Transverse colon (tissue), 4 donors: Measurements from ENCODE around the gene ANKS3. TPM values are rescaled to one million over a fixed set of nuclear protein-coding genes. Genes with fewer than 3 reads are reported as not detected.

ENCODE experiments used
- DNase-seq: peaks from one replicate; pipeline ENCODE4 v3.0.0-alpha.2; 2019
- H3K27ac ChIP-seq, 4 donors: fragments of 200-600 bp; sonication (generic); 2 replicates each; pipeline ENCODE4 v1.5.1; 2016 to 2018; ENCODE audit warnings: inconsistent platforms in 4 of 4
- H3K27me3 ChIP-seq: fragments of 200-600 bp; sonication (generic); 2 replicates; pipeline ENCODE4 v1.5.1; 2017; ENCODE audit warnings: inconsistent platforms
- H3K36me3 ChIP-seq, 4 donors: fragments of 200-600 bp; sonication (generic); 2 replicates each; pipeline ENCODE4 v1.5.1; 2017 to 2019; ENCODE audit warnings: inconsistent platforms in 4 of 4
- H3K4me1 ChIP-seq, 4 donors: fragments of 200-600 bp; sonication (generic); 2 replicates each; pipeline ENCODE4 v1.5.1; 2017 to 2020; ENCODE audit warnings: inconsistent platforms in 4 of 4
- H3K4me3 ChIP-seq, 4 donors: fragments of 200-600 bp; sonication (generic); 1 replicate in 1 of 4; 2 replicates in 3 of 4; pipeline versions ENCODE4 v1.5.1 to v1.6.1; 2017 to 2019; ENCODE audit warnings: inconsistent platforms in 4 of 4
- H3K9me3 ChIP-seq, 2 donors: fragments of 200-600 bp; sonication (generic); 2 replicates each; pipeline ENCODE4 v1.5.1; 2017 to 2019; ENCODE audit warnings: inconsistent platforms in 2 of 2
- CTCF ChIP-seq, 5 experiments: fragments of 200-600 bp in 3 of 5; fragments of 450-650 bp in 2 of 5; sonication (generic) in 3 of 5; IDR thresholded peaks; 1 replicate in 2 of 5; 2 replicates in 3 of 5; pipeline ENCODE4 v1.5.1; 2016 to 2017; ENCODE audit warnings: antibody characterized with exemption in 5 of 5, inconsistent platforms in 3 of 5, mild to moderate bottlenecking in 2 of 5, moderate library complexity in 1 of 5
- EP300 ChIP-seq: sonication (generic); formaldehyde crosslinking; IDR thresholded peaks from one replicate; pipeline ENCODE4 v1.6.1; 2017; ENCODE audit warnings: antibody characterized with exemption, low read depth
- POLR2A ChIP-seq: fragments of 450-650 bp; IDR thresholded peaks from one replicate; pipeline ENCODE4 v1.6.1; 2016; ENCODE audit warnings: antibody characterized with exemption, mild to moderate bottlenecking, moderate library complexity
- POLR2AphosphoS5 ChIP-seq, 3 donors: sonication (generic); formaldehyde crosslinking; IDR thresholded peaks; one replicate each; pipeline ENCODE4 v1.6.1; 2016; ENCODE audit warnings: antibody characterized with exemption in 3 of 3
- WGBS, 2 donors: methylation state at CpG; one replicate each; pipeline ENCODE4 v1.1.5; 2018; ENCODE audit warnings: low coverage in 1 of 2; 5-methylcytosine and 5-hydroxymethylcytosine counted together
- in situ Hi-C, 4 donors: fragments of 200-750 bp; cut with MboI; loops; one replicate each; pipeline versions ENCODE4 v1.15.0 to v1.15.1; 2017; ENCODE audit warnings: low sequenced_read_pairs in 3 of 4, low pct_ligation_motif_present in 1 of 4, low pct_unique_long_range_greater_than_20kb in 1 of 4
- intact Hi-C: fragments of 100-400 bp; cut with DNase I; formaldehyde crosslinking; loops from one replicate; pipeline ENCODE4 v1.15.1; 2023; ENCODE audit warnings: low total_unique reads
- total RNA-seq, 4 donors: library from RNA; depleted of rRNA; stranded (reverse); fragments of >200 nt; gene quantifications; one replicate each; pipeline ENCODE4 v1.1.0, GENCODE V29; 2016

Gene ANKS3
- total RNA-seq, 4 donors from 2014 or later, result 14.9 to 38.4 (median 25.0) TPM

DNA sequence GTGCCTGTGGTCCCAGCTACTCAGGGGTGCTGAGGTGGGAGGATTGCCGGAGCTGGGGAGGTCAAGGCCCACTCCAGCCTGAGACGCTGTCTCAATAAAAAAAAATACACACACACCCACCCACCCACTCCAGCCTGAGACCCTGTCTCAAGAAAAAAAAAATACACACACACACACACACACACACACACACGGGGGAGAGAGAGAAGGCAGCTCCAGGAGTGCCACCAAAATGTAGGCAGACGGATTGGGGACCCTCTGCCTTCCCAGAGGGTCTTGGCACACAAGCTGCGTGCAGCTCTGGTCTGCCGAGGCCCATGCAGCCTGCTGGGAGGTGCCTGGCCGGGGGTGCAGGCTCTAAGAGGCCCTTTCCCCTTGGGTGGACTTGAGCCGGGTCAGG is 46.7 kb downstream of the ANKS3 start:
- H3K4me1 ChIP-seq, result peaks cover 2 to 5% (median 4%) of the 10 kb centered on the region in 4 donors
- H3K36me3 ChIP-seq, result peaks cover 0 to 20% (median 5%) of the 10 kb centered on the region in 4 donors
- no peaks in the 10 kb centered on the region for H3K27me3 ChIP-seq
- no peak for DNase-seq
- no peaks in the 10 kb centered on the region for H3K9me3 ChIP-seq
- WGBS, 2 donors, result 83% methylated on average over 8 of the region's 8 CpGs; no CpG with 5 or more reads in 1 of the 2 donors
- no peak overlapping the region for H3K4me3 ChIP-seq
- TF ChIP-seq EP300 (no peak), CTCF (IDR thresholded peaks at IDR 0.05) (no peak), POLR2AphosphoS5 (IDR thresholded peaks at IDR 0.05) (no peak), POLR2A (no peak)
- intact Hi-C loops, result no loop called here
- H3K27ac ChIP-seq, result no peak overlapping the region
- in situ Hi-C loops, result no loop called here

- H3K4me1 ChIP-seq, result peaks cover 0 to 3% (median 0%) of the 10 kb centered on the region in 4 donors
- in situ Hi-C loops, result no loop called here
- intact Hi-C loops, result no loop called here
- WGBS, 2 donors, result 89 to 100% methylated on average over 4 to 27 of the region's 27 CpGs
- DNase-seq, result no peak
- H3K4me3 ChIP-seq, result no peak overlapping the region
- H3K27ac ChIP-seq, result no peak overlapping the region
- H3K9me3 ChIP-seq, result no peaks in the 10 kb centered on the region
- TF ChIP-seq POLR2AphosphoS5 (IDR thresholded peaks at IDR 0.05) (no peak), CTCF (IDR thresholded peaks at IDR 0.05) (no peak), EP300 (no peak), POLR2A (no peak)
- no peaks in the 10 kb centered on the region for H3K27me3 ChIP-seq
- peaks cover 0 to 20% (median 5%) of the 10 kb centered on the region in 4 donors for H3K36me3 ChIP-seq
Measured at GRCh38 chr16:4686497-4687210, 47.4 kb downstream of the ANKS3 start.

GRCh38 chr16:4685776-4686496 is 48.1 kb downstream of the ANKS3 start:
- WGBS, 2 donors, result 93% methylated on average over 38 of the region's 38 CpGs; no CpG with 5 or more reads in 1 of the 2 donors
- H3K4me1 ChIP-seq, result peaks cover 0 to 6% (median 2%) of the 10 kb centered on the region in 4 donors
- no peak for TF ChIP-seq EP300
- intact Hi-C loops (no loop called here), in situ Hi-C loops (no loop called here)
- no peak overlapping the region for H3K27ac ChIP-seq
- H3K9me3 ChIP-seq, result no peaks in the 10 kb centered on the region
- H3K27me3 ChIP-seq, result no peaks in the 10 kb centered on the region
- H3K4me3 ChIP-seq, result no peak overlapping the region
- H3K36me3 ChIP-seq, result peaks cover 0 to 20% (median 5%) of the 10 kb centered on the region in 4 donors
- DNase-seq, result no peak

DNA sequence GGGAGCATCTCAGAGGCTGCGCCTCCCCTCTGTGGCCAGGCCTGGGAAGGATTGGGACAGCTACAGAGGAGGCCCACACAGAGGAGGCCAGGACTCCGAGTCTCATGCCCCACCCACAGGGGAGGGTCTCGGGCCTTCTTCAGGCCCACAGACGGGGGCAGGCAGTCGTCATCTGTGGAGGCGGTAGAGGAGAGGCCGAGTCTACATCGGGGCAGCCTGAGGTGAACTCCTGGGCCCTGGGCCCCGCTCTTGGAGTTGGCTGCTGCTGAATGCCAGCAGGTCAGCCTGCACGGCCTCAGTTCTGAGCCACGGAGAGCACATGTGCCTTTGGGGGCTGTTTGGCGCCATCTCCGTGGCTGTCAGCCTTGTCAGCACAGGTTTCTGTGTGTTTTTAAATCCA is 48.8 kb downstream of the ANKS3 start:
- intact Hi-C loops, result no loop called here
- no peaks in the 10 kb centered on the region for H3K27me3 ChIP-seq
- no peak for DNase-seq
- H3K36me3 ChIP-seq, result peaks cover 0 to 20% (median 5%) of the 10 kb centered on the region in 4 donors
- H3K4me1 ChIP-seq, result peaks cover 0 to 12% (median 4%) of the 10 kb centered on the region in 4 donors
- no peaks in the 10 kb centered on the region for H3K9me3 ChIP-seq
- TF ChIP-seq CTCF (IDR thresholded peaks at IDR 0.05) (no peak), EP300 (no peak), POLR2A (no peak), POLR2AphosphoS5 (IDR thresholded peaks at IDR 0.05) (no peak)
- WGBS, 2 donors, result 95% methylated on average over 10 of the region's 13 CpGs; no CpG with 5 or more reads in 1 of the 2 donors
- no peak overlapping the region for H3K4me3 ChIP-seq
- H3K27ac ChIP-seq, result no peak overlapping the region
- in situ Hi-C loops, result no loop called here
